ENCODE data around the gene AGBL4.

DNA sequence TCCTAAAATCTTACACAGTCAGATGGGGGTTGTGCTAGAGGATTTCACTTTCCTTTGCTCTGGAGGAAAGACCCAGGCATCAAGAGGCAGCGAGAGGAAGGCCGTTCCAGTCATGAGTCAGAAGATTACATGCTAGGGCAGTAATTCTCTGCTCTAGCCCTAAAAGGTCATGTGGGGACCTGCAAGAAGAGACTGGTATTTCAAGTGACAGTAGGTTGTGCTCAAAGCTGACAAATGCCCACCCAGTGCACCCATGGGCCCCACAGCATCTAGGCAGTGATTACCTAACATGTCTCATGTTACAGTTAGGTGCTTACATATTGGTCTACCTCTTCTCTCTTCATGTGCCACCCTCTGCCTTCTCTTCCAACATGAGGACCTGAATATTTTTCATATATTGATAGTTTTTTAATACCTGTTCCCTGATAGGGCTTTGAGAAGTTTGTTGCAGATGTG lies 1147.4 kb downstream of the AGBL4 start:
- TF ChIP-seq, protein P1, sequence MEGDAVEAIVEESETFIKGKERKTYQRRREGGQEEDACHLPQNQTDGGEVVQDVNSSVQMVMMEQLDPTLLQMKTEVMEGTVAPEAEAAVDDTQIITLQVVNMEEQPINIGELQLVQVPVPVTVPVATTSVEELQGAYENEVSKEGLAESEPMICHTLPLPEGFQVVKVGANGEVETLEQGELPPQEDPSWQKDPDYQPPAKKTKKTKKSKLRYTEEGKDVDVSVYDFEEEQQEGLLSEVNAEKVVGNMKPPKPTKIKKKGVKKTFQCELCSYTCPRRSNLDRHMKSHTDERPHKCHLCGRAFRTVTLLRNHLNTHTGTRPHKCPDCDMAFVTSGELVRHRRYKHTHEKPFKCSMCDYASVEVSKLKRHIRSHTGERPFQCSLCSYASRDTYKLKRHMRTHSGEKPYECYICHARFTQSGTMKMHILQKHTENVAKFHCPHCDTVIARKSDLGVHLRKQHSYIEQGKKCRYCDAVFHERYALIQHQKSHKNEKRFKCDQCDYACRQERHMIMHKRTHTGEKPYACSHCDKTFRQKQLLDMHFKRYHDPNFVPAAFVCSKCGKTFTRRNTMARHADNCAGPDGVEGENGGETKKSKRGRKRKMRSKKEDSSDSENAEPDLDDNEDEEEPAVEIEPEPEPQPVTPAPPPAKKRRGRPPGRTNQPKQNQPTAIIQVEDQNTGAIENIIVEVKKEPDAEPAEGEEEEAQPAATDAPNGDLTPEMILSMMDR (conservative IDR thresholded peaks at IDR 0.05 in 1 of 2, IDR thresholded peaks at IDR 0.05 in 1 of 2; ENCODE audit: extremely low read depth in 1 of 2, insufficient read depth in 1 of 2, low read depth in 1 of 2, low read length in 2 of 2): no peak
- no peak for TF ChIP-seq EZH2 (IDR thresholded peaks at IDR 0.05; ENCODE audit: borderline replicate concordance, low read length)

Data from mammary epithelial cell (primary cell).